NCI-H2107 treated with DMSO at 0.1 percent for 48 hours (cell line): ENCODE measurements around the gene AGPS.
A peak's percentile ranks its signal among the peaks of the same experiment; 100 is the strongest.
"Not testable (repeated sequence)": the region's sequence is repeated elsewhere in the genome, so short reads cannot be mapped to it uniquely, and the experiment has no call there.

Experiments used
- DNase-seq: peaks from one replicate; lab custom pipeline; 2025; ENCODE audit not compliant: unreplicated experiment; lab: John Stamatoyannopoulos, UW

AGPS gene

GRCh38 chr2:177548636-177549035 lies 156.1 kb downstream of the AGPS start:
- DNase-seq = peak; percentile 14

GRCh38 chr2:177549171-177549570 lies 156.6 kb downstream of the AGPS start:
- DNase-seq = no peak

- no peak for DNase-seq
These were observed 158.0 kb downstream of the AGPS start for GRCh38 chr2:177550264-177551200.

- DNase-seq = not testable (repeated sequence)
These were observed 158.8 kb downstream of the AGPS start for GRCh38 chr2:177551360-177551759.

GRCh38 chr2:177551989-177552421 lies 159.4 kb downstream of the AGPS start:
- DNase-seq = peak; percentile 52

GRCh38 chr2:177552422-177553175 lies 160.0 kb downstream of the AGPS start:
- peak; percentile 84 for DNase-seq

GRCh38 chr2:177553176-177553884 lies 160.8 kb downstream of the AGPS start:
- DNase-seq = peak; percentile 70

- no peak for DNase-seq
These were observed 161.8 kb downstream of the AGPS start for GRCh38 chr2:177554365-177554764.

- DNase-seq = no peak
These were observed 163.6 kb downstream of the AGPS start for GRCh38 chr2:177556153-177556552.

GRCh38 chr2:177557794-177558193 lies 165.2 kb downstream of the AGPS start:
- DNase-seq = no peak

- DNase-seq = no peak
These were observed 167.1 kb downstream of the AGPS start for GRCh38 chr2:177559638-177560037.

GRCh38 chr2:177568390-177568789 lies 175.8 kb downstream of the AGPS start:
- no peak for DNase-seq

GRCh38 chr2:177568893-177569292 lies 176.3 kb downstream of the AGPS start:
- no peak for DNase-seq

- peak; percentile 55 for DNase-seq
These were observed 179.7 kb downstream of the AGPS start for GRCh38 chr2:177572236-177572671.

GRCh38 chr2:177573120-177573519 lies 180.5 kb downstream of the AGPS start:
- no peak for DNase-seq

GRCh38 chr2:177574356-177574755 lies 181.8 kb downstream of the AGPS start:
- no peak for DNase-seq

GRCh38 chr2:177575358-177575757 lies 182.8 kb downstream of the AGPS start:
- DNase-seq = no peak

- no peak for DNase-seq
These were observed 184.5 kb downstream of the AGPS start for GRCh38 chr2:177577075-177577474.

GRCh38 chr2:177578454-177578853 lies 185.9 kb downstream of the AGPS start:
- no peak for DNase-seq

GRCh38 chr2:177579486-177580036 lies 187.0 kb downstream of the AGPS start:
- DNase-seq = no peak

GRCh38 chr2:177582000-177582399 lies 189.4 kb downstream of the AGPS start:
- no peak for DNase-seq
